GF-D8 (cell line): Measurements from ENCODE around the gene GLIS1.
"Not testable (repeated sequence)": the region's sequence is repeated elsewhere in the genome, so short reads cannot be mapped to it uniquely, and the experiment has no call there.

ENCODE experiments used
- DNase-seq: peaks from one replicate; lab custom pipeline; 2025; lab: John Stamatoyannopoulos, UW

The GLIS1 gene

GRCh38 chr1:53654216-53655210 lies 84.5 kb downstream of the GLIS1 start:
- no peak for DNase-seq

- DNase-seq = no peak
Measured at GRCh38 chr1:53653631-53654030, 85.3 kb downstream of the GLIS1 start.

DNA sequence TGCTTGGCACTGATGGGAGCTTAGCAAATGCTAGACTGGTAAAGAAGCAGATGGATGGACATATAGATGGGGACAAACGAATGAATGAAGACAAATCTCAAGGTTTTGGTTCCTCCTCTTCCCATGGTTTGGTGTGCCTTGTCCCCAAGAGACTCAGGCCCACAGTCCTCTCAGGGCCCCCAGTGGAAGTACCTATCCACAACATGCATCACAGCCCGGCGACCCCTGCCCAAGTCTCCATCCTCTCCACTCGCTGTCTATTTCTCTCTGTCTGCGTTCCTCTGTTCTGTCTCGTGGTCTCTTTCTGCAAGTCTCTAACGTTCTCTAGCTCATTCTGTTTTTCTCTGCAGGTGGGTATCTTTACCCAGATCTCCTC lies 85.8 kb downstream of the GLIS1 start:
- no peak for DNase-seq

DNA sequence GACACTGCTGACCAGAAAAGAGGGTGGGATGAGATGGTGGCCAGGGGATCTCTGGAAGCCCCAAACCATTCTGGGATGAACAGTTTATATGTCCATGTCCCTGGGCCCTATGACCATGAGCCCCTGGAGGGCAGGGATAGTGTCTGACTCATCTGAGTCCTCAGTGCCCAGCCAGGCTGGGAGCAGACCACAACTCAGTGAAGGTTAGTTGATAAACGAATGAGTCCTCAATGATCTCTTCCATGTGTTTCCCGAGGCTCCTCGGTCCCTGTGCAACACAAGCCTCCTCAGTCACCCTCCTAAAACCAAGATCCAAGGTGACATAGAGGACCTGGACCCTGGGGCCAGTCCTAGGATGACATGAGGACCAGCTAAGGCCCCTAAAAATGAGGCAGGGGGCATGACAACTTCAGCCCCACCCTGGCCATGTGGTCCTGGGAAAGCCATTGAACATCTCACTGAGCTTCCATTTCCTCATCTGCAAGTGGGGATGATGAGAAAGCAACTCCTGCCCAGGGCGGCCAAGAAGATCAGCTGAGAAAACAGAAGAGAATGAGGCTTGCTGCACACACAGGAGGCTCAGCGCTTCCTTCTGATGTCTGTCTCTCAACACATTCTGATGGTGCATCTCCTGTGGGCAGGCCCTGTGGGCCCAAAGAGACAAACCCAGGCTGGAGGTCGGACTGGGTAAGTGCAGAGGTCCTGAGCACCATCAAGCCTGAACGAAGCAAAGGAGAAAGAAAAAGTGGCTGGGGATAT lies 86.3 kb downstream of the GLIS1 start:
- no peak for DNase-seq

GRCh38 chr1:53651356-53651755 lies 87.6 kb downstream of the GLIS1 start:
- DNase-seq = no peak

- no peak for DNase-seq
Measured at GRCh38 chr1:53648516-53648915, 90.4 kb downstream of the GLIS1 start.

- DNase-seq = not testable (repeated sequence)
Measured at GRCh38 chr1:53647915-53648314, 91.0 kb downstream of the GLIS1 start.

- no peak for DNase-seq
Measured at GRCh38 chr1:53646732-53647131, 92.2 kb downstream of the GLIS1 start.

- DNase-seq = no peak
Measured at GRCh38 chr1:53645690-53646078, 93.3 kb downstream of the GLIS1 start.

DNA sequence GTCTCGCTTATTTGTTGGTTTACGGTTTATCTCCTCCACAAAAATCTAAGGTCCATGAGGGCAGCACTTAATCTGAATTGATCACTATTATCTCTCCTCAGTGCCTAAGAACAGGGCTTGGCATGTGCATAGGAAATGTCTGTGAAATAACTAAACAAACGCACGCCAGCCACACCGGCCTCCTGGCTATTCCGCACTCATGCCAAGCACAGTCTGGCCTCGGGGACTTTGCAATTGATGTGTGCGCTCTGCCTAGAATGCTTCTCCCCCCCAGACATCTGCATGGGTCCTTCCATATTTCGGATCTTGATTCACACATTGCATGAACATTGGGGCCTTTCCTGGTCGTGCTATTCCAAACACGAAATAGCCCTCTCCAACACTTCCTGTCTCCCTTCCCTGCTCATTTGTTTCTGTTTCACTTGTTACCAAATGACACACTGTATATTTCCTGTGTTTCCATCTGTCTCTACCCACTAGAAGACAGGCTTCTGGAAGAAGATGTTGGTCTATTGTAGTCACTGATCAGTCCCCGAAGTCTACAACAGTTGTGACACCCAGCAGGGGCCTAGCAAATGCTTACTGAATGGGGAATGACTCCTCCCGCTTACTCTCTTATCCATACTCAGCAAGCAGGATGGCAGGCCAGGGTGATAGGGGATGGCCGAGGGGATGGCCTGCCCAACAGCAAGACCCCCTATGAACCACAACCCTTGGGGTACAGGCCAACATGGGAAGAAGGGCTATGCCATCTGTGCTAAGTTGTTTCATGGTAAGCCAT lies 93.9 kb downstream of the GLIS1 start:
- no peak for DNase-seq

DNA sequence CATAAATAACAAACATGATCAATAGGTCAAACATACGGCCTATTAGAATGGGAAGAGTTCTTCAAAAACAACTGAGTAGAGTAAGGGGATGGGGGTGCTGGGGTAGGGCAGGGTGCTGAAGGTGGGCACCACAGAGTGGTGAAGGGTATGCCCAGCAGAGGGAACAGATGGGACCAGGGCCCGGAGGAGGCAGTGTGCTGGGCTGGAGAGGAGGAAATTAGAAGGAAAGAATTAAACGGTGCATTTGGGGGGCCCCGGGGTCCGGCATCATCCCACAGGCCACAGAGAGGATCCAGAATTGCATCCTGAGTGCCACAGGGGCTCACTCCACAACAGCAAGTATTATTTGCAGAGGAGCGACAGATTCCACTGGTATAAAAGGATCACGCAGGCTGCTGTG lies 94.5 kb downstream of the GLIS1 start:
- DNase-seq = no peak

- DNase-seq = no peak
Measured at GRCh38 chr1:53643881-53644390, 95.0 kb downstream of the GLIS1 start.

- no peak for DNase-seq
Measured at GRCh38 chr1:53643041-53643880, 95.7 kb downstream of the GLIS1 start.

GRCh38 chr1:53642607-53643006 lies 96.4 kb downstream of the GLIS1 start:
- no peak for DNase-seq

- DNase-seq = no peak
Measured at GRCh38 chr1:53642215-53642555, 96.8 kb downstream of the GLIS1 start.

GRCh38 chr1:53641481-53642214 lies 97.3 kb downstream of the GLIS1 start:
- DNase-seq = no peak

DNA sequence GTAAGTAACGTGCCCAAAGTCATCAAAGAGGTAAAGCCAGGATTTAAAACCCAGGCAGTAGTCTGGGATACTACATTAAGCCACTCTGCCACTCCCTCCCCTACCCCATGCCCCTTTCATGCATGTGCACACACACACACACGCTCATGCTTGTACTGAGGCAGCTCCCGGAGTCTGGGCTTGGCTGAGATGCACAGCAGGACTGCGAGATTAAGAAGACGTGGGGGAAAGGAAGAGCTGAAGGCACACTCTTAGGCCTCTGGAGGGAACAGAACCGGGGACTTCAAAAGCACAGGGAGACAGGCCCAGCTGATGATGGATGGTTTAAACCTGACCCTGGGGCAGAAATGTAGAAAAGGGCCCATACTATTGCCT lies 98.3 kb downstream of the GLIS1 start:
- DNase-seq = no peak

DNA sequence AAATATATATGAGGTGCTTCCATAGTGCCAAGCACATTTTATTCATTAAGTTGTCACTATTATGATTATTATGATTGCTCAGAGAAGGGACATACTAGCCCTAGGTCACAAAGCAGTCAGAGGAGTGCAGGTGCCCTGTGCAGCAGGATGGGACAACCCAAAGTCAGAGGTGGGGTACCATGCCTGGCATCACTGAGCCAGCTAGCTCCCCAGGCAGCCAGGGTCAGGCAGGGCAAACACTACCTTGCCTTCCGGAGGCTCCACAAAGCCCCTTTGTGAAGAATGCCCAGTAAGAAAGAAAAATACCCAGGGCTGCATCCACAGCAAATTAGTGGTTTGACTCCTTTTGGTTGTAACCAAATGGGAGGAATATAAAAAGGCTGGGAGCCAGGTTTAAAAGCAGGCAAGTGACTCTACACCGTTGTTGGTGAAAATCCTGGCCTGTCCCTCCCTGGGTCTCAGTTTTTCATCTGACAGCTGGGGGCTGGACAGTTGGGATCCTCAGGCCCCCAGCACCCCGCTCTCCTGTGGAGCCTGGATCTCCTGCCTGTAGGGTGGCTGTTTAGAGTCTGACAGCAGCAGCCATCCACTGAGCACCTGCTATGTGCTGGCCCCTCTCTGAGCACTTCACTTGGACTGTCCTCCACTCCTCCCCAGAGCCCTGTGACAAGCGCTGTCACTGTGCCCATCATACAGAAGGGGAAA lies 98.8 kb downstream of the GLIS1 start:
- no peak for DNase-seq

- no peak for DNase-seq
Measured at GRCh38 chr1:53639251-53639763, 99.7 kb downstream of the GLIS1 start.
